WI38 (cell line): ENCODE results near the gene NWD2.

Experiments used
- H3K4me3 ChIP-seq: 2 replicates; pipeline ENCODE4 v1.5.1; 2011; ENCODE audit warnings: low read depth, mild to moderate bottlenecking, control low read depth, low read length
- TF ChIP-seq, protein P1 (sequence below): IDR thresholded peaks from 2 replicates; pipeline ENCODE4 v1.5.1; 2012; ENCODE audit warnings: low read depth, mild to moderate bottlenecking, control low read depth, low read length

NWD2 gene

DNA sequence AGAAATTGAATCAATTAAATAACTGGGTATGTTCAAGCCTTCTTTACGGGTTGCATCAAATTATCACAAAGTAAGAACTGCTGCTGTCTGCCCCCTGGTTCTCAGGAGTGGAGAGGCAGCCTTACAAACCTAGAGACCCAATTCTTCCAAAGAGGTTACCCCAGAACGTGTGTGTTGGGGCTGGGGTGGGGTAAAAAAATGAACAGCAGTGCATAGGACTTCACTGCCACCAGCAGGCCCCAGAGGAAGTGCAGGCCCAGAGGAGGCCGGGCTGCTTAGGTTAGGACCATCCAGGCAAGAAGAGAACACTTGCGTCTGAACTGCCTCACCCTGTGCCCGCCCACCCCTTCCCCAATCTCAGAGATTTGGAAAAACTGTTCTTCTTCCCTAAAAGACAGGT is 1.5 kb upstream of the NWD2 start:
- H3K4me3 ChIP-seq: no peak overlapping the region
- TF ChIP-seq, protein P1, sequence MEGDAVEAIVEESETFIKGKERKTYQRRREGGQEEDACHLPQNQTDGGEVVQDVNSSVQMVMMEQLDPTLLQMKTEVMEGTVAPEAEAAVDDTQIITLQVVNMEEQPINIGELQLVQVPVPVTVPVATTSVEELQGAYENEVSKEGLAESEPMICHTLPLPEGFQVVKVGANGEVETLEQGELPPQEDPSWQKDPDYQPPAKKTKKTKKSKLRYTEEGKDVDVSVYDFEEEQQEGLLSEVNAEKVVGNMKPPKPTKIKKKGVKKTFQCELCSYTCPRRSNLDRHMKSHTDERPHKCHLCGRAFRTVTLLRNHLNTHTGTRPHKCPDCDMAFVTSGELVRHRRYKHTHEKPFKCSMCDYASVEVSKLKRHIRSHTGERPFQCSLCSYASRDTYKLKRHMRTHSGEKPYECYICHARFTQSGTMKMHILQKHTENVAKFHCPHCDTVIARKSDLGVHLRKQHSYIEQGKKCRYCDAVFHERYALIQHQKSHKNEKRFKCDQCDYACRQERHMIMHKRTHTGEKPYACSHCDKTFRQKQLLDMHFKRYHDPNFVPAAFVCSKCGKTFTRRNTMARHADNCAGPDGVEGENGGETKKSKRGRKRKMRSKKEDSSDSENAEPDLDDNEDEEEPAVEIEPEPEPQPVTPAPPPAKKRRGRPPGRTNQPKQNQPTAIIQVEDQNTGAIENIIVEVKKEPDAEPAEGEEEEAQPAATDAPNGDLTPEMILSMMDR: no peak

GRCh38 chr4:37243722-37244582 is 591 bp upstream of the NWD2 start:
- TF ChIP-seq, protein P1: no peak
- no peak overlapping the region for H3K4me3 ChIP-seq

DNA sequence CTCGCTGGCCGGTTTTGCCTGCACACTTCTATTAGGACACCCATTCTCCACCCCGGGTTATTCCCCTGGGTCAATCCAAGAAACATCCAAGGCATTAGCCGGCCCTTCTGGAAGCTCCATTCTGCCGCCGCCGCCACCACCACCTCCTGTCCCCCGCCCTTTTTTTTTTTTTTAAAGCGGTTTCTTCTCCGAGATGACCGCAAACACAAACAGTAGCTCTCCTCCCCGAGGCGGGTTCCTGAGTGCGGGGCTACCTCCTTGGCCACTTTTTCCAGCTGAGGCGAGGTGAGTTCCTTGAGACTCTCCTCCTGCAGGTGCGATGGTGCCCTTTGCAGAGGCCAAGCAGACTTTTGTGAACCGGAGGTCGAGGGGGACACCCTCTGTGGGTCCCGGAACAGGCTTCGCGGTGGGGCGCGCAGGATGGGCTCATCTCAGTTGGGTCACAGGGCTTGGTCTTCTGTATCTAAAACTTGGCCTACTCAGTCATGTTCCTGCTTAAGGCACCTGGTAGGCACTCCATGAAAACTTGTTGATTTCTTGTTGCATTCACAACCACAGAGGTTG is 930 bp downstream of the NWD2 start:
- no peak overlapping the region for H3K4me3 ChIP-seq
- TF ChIP-seq, protein P1: no peak

GRCh38 chr4:37246891-37247290 is 2.3 kb downstream of the NWD2 start:
- TF ChIP-seq, protein P1: no peak

GRCh38 chr4:37258221-37258620 is 13.7 kb downstream of the NWD2 start:
- H3K4me3 ChIP-seq: no peak overlapping the region
- TF ChIP-seq, protein P1: no peak

More at GRCh38 chr4:37246891-37247290, 2.3 kb downstream of the NWD2 start:
- no peak overlapping the region for H3K4me3 ChIP-seq

GRCh38 chr4:37268319-37268718 is 23.8 kb downstream of the NWD2 start:
- H3K4me3 ChIP-seq: no peak overlapping the region
- TF ChIP-seq, protein P1: no peak

DNA sequence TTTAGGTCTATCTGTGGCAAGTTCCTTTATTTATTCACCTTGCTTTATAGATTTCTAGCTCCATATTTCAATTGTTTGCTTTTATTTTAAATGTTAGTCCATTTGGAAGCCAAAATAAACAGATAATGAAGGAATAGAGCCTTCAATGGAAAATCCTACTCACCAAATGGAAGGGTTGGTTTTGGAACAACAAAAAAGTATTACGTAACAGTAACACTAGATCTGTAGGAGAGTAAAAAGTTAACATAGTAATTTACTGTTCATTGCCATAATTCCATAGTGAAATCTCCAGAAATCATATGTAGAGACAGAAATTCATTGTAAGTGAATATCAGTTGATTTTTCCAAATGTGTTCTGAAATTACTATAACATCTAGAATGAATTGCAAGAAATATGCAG is 34.6 kb downstream of the NWD2 start:
- TF ChIP-seq, protein P1: no peak
- no peak overlapping the region for H3K4me3 ChIP-seq
